Measurements from ENCODE around the gene PTDSS2.
"Not testable (repeated sequence)": the region's sequence is repeated elsewhere in the genome, so short reads cannot be mapped to it uniquely, and the experiment has no call there.

The PTDSS2 gene

GRCh38 chr11:420054-420910, 29.8 kb upstream of the PTDSS2 start:
- Histone ChIP-seq H3K4me3 (no peak overlapping the region), H3K27ac (no peak overlapping the region)
- TF ChIP-seq CTCF (IDR thresholded peaks at IDR 0.05), result no peak
- DNase-seq (ENCODE audit: low spot score), result no peak

- no peak overlapping the region for H3K4me3 ChIP-seq
- H3K27ac ChIP-seq, result no peak overlapping the region
- no peak for DNase-seq (ENCODE audit: low spot score)
- no peak for TF ChIP-seq CTCF (IDR thresholded peaks at IDR 0.05)
Measured at GRCh38 chr11:420911-421321, 29.2 kb upstream of the PTDSS2 start.

GRCh38 chr11:422249-422656, 27.8 kb upstream of the PTDSS2 start:
- Histone ChIP-seq H3K27ac (no peak overlapping the region), H3K4me3 (no peak overlapping the region)
- no peak for TF ChIP-seq CTCF (IDR thresholded peaks at IDR 0.05)
- no peak for DNase-seq (ENCODE audit: low spot score)

GRCh38 chr11:424232-424631, 25.8 kb upstream of the PTDSS2 start:
- Histone ChIP-seq H3K27ac (no peak overlapping the region), H3K4me3 (no peak overlapping the region)
- TF ChIP-seq CTCF (IDR thresholded peaks at IDR 0.05), result no peak
- no peak for DNase-seq (ENCODE audit: low spot score)

GRCh38 chr11:424766-425165, 25.3 kb upstream of the PTDSS2 start:
- DNase-seq (ENCODE audit: low spot score); H3K27ac ChIP-seq; H3K4me3 ChIP-seq: not testable (repeated sequence)

GRCh38 chr11:425301-425700, 24.8 kb upstream of the PTDSS2 start:
- Histone ChIP-seq H3K27ac (no peak overlapping the region), H3K4me3 (no peak overlapping the region)
- no peak for TF ChIP-seq CTCF (IDR thresholded peaks at IDR 0.05)
- DNase-seq (ENCODE audit: low spot score), result no peak

GRCh38 chr11:426851-427250, 23.2 kb upstream of the PTDSS2 start:
- no peak overlapping the region for H3K4me3 ChIP-seq
- H3K27ac ChIP-seq, result no peak overlapping the region
- no peak for DNase-seq (ENCODE audit: low spot score)
- no peak for TF ChIP-seq CTCF (IDR thresholded peaks at IDR 0.05)

All from coronary artery (tissue), 2 donors.